ENCODE data around the gene CDKL1. TPM values are rescaled to one million over a fixed set of nuclear protein-coding genes. Genes with fewer than 3 reads are reported as not detected.

CDKL1 gene
- polyA plus RNA-seq, 1 experiment, result 2.5 TPM

- TF ChIP-seq CTCF (IDR thresholded peaks at IDR 0.05; ENCODE audit: insufficient read depth, low read depth, low read length), result no peak
- Histone ChIP-seq H3K36me3 (ENCODE audit: control insufficient read depth, insufficient read depth, low read length) (no peaks in the 10 kb centered on the region), H3K4me3 (ENCODE audit: low read depth, low read length) (no peak overlapping the region), H3K27me3 (ENCODE audit: control insufficient read depth, insufficient read depth, low read length) (no peaks in the 10 kb centered on the region)
- DNase-seq (ENCODE audit: low read depth), result peak; percentile 65
- CTCF ChIA-PET, result interaction anchor here (0.8 to 3.8 kb wide), 4 partner anchors 24 to 429 kb away, joined by 3 to 29 read pairs (median 4); partner anchors contain the start of gene MAP4K5
- POLR2A ChIA-PET, result interaction anchor here (0.6 to 1.2 kb wide), 4 partner anchors 9 to 182 kb away, joined by 3 to 9 read pairs (median 8); no protein-coding TSS in a partner anchor
Observed at GRCh38 chr14:50344876-50345563, 51.7 kb downstream of the CDKL1 start.

GRCh38 chr14:50344116-50344775 is 52.4 kb downstream of the CDKL1 start:
- CTCF ChIA-PET, result interaction anchor here (0.6 to 3.8 kb wide), 2 partner anchors 24 to 187 kb away, joined by 3 to 29 read pairs; no protein-coding TSS in a partner anchor
- POLR2A ChIA-PET, result interaction anchor here (0.6 to 1.2 kb wide), 3 partner anchors 8 to 12 kb away, joined by 7 to 9 read pairs (median 8); no protein-coding TSS in a partner anchor
- Histone ChIP-seq H3K36me3 (ENCODE audit: control insufficient read depth, insufficient read depth, low read length) (no peaks in the 10 kb centered on the region), H3K27me3 (ENCODE audit: control insufficient read depth, insufficient read depth, low read length) (no peaks in the 10 kb centered on the region), H3K4me3 (ENCODE audit: low read depth, low read length) (no peak overlapping the region)
- no peak for DNase-seq (ENCODE audit: low read depth)
- TF ChIP-seq CTCF (IDR thresholded peaks at IDR 0.05; ENCODE audit: insufficient read depth, low read depth, low read length), result no peak

- Histone ChIP-seq H3K4me3 (ENCODE audit: low read depth, low read length) (no peak overlapping the region), H3K36me3 (ENCODE audit: control insufficient read depth, insufficient read depth, low read length) (no peaks in the 10 kb centered on the region), H3K27me3 (ENCODE audit: control insufficient read depth, insufficient read depth, low read length) (no peaks in the 10 kb centered on the region)
- ChIA-PET POLR2A (no interaction called here), CTCF (interaction anchor here (1.1 to 3.8 kb wide), 3 partner anchors 23 to 189 kb away, joined by 6 to 29 read pairs (median 8); partner anchors contain the start of gene MAP4K5)
- DNase-seq (ENCODE audit: low read depth), result no peak
- no peak for TF ChIP-seq CTCF (IDR thresholded peaks at IDR 0.05; ENCODE audit: insufficient read depth, low read depth, low read length)
Observed at GRCh38 chr14:50343434-50343833, 53.2 kb downstream of the CDKL1 start.

- Histone ChIP-seq H3K36me3 (ENCODE audit: control insufficient read depth, insufficient read depth, low read length) (no peaks in the 10 kb centered on the region), H3K4me3 (ENCODE audit: low read depth, low read length) (0 out of 2 replicates have a peak overlapping the region, but pooled peaks have one; percentile 1), H3K27me3 (ENCODE audit: control insufficient read depth, insufficient read depth, low read length) (no peaks in the 10 kb centered on the region)
- DNase-seq (ENCODE audit: low read depth), result peak; percentile 58
- ChIA-PET CTCF (interaction anchor here (0.8 to 3.8 kb wide), 4 partner anchors 17 to 190 kb away, joined by 3 to 29 read pairs (median 7); partner anchors contain the start of gene MAP4K5), POLR2A (no interaction called here)
- TF ChIP-seq CTCF (IDR thresholded peaks at IDR 0.05; ENCODE audit: insufficient read depth, low read depth, low read length), result peak; percentile 40; the same call in 1 of the 2 replicates
Observed at GRCh38 chr14:50342221-50343078, 54.2 kb downstream of the CDKL1 start.
